ENCODE measurements around the gene TAAR9. TPM values are rescaled to one million over a fixed set of nuclear protein-coding genes. Genes with fewer than 3 reads are reported as not detected.

TAAR9 gene
- total RNA-seq, 4 donors from 2014 or later: not detected

GRCh38 chr6:132515386-132515785 is 22.7 kb upstream of the TAAR9 start:
- Histone ChIP-seq H3K4me3 (no peak overlapping the region), H3K4me1 (peaks cover 0 to 21% (median 0%) of the 10 kb centered on the region in 4 donors), H3K27ac (no peak overlapping the region), H3K9me3 (no peaks in the 10 kb centered on the region), H3K36me3 (no peaks in the 10 kb centered on the region), H3K27me3 (no peaks in the 10 kb centered on the region)
- DNase-seq: no peak
- no peak for TF ChIP-seq CTCF (IDR thresholded peaks at IDR 0.05)
- TF ChIP-seq POLR2A (IDR thresholded peaks at IDR 0.05): no peak

- TF ChIP-seq CTCF (IDR thresholded peaks at IDR 0.05): no peak
- no peak for TF ChIP-seq POLR2A (IDR thresholded peaks at IDR 0.05)
- no peaks in the 10 kb centered on the region for H3K9me3 ChIP-seq
- no peak overlapping the region for H3K4me3 ChIP-seq
- no peaks in the 10 kb centered on the region for H3K27me3 ChIP-seq
- no peaks in the 10 kb centered on the region for H3K4me1 ChIP-seq
- no peak for DNase-seq
- H3K27ac ChIP-seq: no peak overlapping the region
- H3K36me3 ChIP-seq: no peaks in the 10 kb centered on the region
Observed at GRCh38 chr6:132520953-132521352, 17.1 kb upstream of the TAAR9 start.

- no peak for TF ChIP-seq POLR2A (IDR thresholded peaks at IDR 0.05)
- no peak for TF ChIP-seq CTCF (IDR thresholded peaks at IDR 0.05)
- Histone ChIP-seq H3K27me3 (no peaks in the 10 kb centered on the region), H3K4me1 (no peaks in the 10 kb centered on the region), H3K4me3 (no peak overlapping the region), H3K9me3 (no peaks in the 10 kb centered on the region), H3K36me3 (no peaks in the 10 kb centered on the region), H3K27ac (no peak overlapping the region)
- DNase-seq: no peak
Observed at GRCh38 chr6:132524646-132525045, 13.4 kb upstream of the TAAR9 start.

GRCh38 chr6:132525866-132526265 is 12.2 kb upstream of the TAAR9 start:
- H3K36me3 ChIP-seq: no peaks in the 10 kb centered on the region
- no peaks in the 10 kb centered on the region for H3K4me1 ChIP-seq
- H3K4me3 ChIP-seq: no peak overlapping the region
- H3K9me3 ChIP-seq: no peaks in the 10 kb centered on the region
- DNase-seq: no peak
- no peak overlapping the region for H3K27ac ChIP-seq
- TF ChIP-seq POLR2A (IDR thresholded peaks at IDR 0.05) (no peak), CTCF (IDR thresholded peaks at IDR 0.05) (no peak)
- no peaks in the 10 kb centered on the region for H3K27me3 ChIP-seq

- no peak for DNase-seq
- TF ChIP-seq POLR2A (IDR thresholded peaks at IDR 0.05) (no peak), CTCF (IDR thresholded peaks at IDR 0.05) (no peak)
- H3K27ac ChIP-seq: no peak overlapping the region
Observed at GRCh38 chr6:132526461-132526860, 11.6 kb upstream of the TAAR9 start.

GRCh38 chr6:132527791-132528190 is 10.3 kb upstream of the TAAR9 start:
- H3K27me3 ChIP-seq: no peaks in the 10 kb centered on the region
- H3K36me3 ChIP-seq: no peaks in the 10 kb centered on the region
- TF ChIP-seq CTCF (IDR thresholded peaks at IDR 0.05): no peak
- no peak for TF ChIP-seq POLR2A (IDR thresholded peaks at IDR 0.05)
- no peak overlapping the region for H3K27ac ChIP-seq
- H3K4me3 ChIP-seq: no peak overlapping the region
- H3K9me3 ChIP-seq: no peaks in the 10 kb centered on the region
- no peak for DNase-seq
- no peaks in the 10 kb centered on the region for H3K4me1 ChIP-seq

More at GRCh38 chr6:132526461-132526860, 11.6 kb upstream of the TAAR9 start:
- Histone ChIP-seq H3K4me1 (no peaks in the 10 kb centered on the region), H3K27me3 (no peaks in the 10 kb centered on the region), H3K9me3 (no peaks in the 10 kb centered on the region), H3K4me3 (no peak overlapping the region), H3K36me3 (no peaks in the 10 kb centered on the region)

Data from Peyer's patch (tissue), 4 donors.